Pulmonary artery endothelial cell (primary cell): ENCODE measurements around the gene PDGFRA. TPM values are rescaled to one million over a fixed set of nuclear protein-coding genes. Genes with fewer than 3 reads are reported as not detected.
A peak's percentile ranks its signal among the peaks of the same experiment; 100 is the strongest.
"Not testable (repeated sequence)": the region's sequence is repeated elsewhere in the genome, so short reads cannot be mapped to it uniquely, and the experiment has no call there.

Source experiments
- DNase-seq: peaks from one replicate; pipeline ENCODE4 v3.0.0-alpha.2; 2011; ENCODE audit warnings: low read depth, low spot score
- total RNA-seq: library from RNA; depleted of rRNA; stranded (reverse); fragments of >200 nt; gene quantifications from 2 replicates; pipeline ENCODE4 v1.2.3, GENCODE V29; 2014

The PDGFRA gene
- total RNA-seq, 1 donor from 2014 or later = 0.73 TPM

DNA sequence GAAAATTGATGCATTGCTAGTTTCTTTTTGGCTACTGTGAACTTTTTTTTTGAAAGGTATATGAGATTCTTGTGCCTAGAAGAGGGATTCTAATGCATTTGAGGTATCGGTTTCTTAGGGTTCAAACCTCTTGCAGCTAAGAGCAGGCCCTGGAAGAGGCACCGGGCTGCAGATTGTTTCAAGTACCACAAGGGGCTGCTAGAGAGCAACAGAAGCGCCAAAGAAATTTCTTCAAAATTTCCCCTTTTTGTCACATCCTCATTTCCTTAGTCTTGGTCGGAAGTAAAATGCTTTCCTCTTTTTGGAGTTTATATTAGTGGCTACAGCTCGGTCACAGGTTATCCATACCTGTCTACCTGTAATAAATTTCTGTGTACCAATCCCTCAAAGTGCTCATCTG is 89.8 kb downstream of the PDGFRA start:
- peak; percentile 5 for DNase-seq

GRCh38 chr4:54320826-54321685 is 92.0 kb downstream of the PDGFRA start:
- no peak for DNase-seq

DNA sequence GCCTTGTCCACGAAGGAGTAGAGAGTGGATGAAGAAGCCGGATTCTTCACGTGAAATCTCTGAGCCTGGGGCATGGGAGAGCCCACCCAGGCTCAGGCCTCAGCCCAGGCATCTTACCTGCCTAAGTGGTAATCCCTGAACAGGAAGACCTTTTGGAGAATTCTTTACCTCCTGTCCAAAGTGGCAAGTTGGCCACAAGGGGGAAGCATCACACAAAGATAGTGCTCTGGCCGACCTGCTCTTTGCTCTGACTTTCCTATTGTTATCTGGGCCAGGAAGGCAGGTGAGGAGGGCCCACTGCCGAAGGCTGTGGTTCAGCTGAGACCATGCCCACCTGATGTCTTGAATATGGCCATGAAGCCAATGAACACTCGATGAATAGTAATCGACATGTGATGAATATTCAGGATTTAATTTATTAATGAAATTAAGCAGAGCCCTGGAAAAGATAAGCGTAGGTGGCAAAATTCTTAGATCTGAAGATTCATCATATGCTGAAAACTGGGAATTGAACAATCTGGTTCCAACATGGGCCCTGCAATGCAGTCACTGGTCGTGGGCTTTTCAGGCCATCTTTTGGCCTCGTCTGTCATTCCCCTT is 93.8 kb downstream of the PDGFRA start:
- peak; percentile 17 for DNase-seq

- no peak for DNase-seq
These were observed 101.8 kb downstream of the PDGFRA start for GRCh38 chr4:54330896-54331295.

DNA sequence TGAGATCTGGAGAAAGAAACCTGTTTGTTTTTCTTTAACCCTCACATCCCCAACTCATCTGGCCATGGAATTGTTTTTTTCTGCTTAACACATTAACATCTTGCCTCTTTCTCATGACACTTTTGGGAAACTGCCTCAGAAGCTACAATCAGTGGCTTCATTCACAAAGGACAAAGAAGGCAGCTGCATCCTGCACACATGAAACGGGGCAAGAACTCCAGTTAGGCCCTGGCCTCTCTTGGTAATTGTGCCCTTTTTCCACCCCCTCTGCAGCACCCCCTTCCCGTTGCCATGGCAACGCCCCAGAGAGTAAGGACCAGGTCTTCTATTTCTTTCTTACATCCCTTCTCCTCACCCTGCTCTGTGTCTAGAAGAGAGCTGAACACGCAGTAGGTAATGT is 103.4 kb downstream of the PDGFRA start:
- no peak for DNase-seq

DNA sequence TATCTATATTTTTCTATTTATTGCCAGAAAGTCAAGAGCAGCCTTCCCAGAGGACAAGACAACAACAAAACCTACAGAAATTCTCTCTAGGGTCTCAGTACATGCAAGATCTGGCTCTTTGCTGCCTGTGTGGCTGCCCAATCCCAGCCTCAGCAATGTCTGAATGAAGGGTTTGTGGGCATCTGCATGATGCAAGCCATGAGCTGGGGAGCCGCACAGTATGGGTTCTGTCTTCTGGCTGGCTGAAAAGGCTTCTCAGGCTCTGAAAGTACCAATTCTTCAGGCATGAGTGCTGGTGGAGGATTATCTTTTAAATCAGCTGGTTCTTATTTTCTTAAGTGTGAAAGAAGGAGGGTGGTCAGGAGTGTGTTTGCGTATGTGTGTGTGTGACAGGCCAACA is 104.6 kb downstream of the PDGFRA start:
- no peak for DNase-seq

DNA sequence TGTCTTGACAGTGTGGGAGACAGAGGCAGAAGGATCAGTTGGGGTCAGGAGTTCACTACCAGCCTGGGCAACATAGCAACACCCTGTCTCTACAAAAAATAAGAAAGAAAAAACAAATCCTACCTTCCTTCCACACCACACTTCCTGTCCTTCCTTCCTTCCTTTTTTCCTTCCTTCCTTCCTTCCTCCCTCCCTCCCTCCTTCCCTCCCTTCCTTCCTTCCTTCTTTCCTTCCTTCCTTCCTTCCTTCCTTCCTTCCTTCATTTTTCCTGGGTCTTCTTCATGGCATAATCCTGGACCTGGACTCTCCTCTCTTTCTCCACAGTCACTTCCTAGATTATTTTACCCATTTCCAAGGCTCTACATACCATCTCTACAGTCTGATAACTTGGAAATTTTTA is 105.7 kb downstream of the PDGFRA start:
- DNase-seq = not testable (repeated sequence)

DNA sequence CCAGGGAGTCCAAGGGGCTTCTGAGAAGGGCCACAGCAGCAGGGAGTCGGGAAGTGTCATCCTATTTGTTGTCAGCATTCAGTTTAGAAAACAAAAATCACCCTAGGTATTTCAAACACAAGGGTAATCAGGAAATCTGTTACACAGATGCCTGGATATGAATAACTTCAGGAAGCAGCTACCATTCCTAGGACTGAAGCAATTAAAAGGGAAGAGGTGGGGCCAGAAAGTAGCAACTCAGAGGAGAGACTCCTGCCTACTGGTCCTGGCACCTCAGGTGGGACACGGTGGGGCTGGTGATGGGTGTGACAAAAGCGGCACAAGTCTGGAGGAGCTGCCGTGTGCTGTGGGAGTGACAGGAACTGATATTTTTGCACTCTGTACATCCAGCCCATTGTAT is 107.9 kb downstream of the PDGFRA start:
- no peak for DNase-seq

DNA sequence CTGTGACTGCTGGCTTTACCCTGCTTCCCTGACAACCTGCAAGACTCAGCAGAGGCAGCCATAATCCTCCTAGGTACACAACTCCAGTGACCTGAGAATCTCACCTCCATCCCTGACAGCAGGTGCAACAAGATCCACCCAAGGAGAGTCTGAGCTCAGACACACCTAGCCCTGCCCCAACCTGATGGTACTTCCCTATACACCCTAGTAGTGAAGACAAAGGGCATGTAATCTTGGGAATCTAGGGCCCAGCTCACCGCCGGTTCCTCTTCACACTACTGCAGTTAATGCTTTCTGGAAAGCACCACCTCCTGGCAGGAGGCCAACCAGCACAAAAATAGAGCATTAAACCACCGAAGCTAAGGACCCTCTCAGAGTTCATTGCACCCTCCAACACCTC is 113.0 kb downstream of the PDGFRA start:
- not testable (repeated sequence) for DNase-seq

Other genes with a start within 250 kb of the PDGFRA start
- gene CHIC2, start 164.7 kb upstream of the PDGFRA start, total RNA-seq = 68.0 and 78.0 TPM in 2 replicates
- not detected in 2 replicates for gene GSX2, start 129.1 kb upstream of the PDGFRA start, total RNA-seq